OCI-LY1 (cell line): ENCODE results near the gene SMIM10L1.

Experiments
- H2AFZ ChIP-seq: fragments of 200-600 bp; sonication (generic), shearing (Covaris generic); 2 replicates; pipeline ENCODE4 v1.6.0; 2014; ENCODE audit warnings: antibody characterized with exemption, mild to moderate bottlenecking, low read length
- H3F3A ChIP-seq: fragments of 200-600 bp; sonication (generic), shearing (Covaris generic); 2 replicates; pipeline ENCODE4 v1.6.0; 2014; ENCODE audit warnings: mild to moderate bottlenecking, antibody characterized with exemption, low read length, moderate library complexity; ENCODE audit not compliant: insufficient read depth
- H3K27ac ChIP-seq: fragments of 200-600 bp; sonication (generic); 2 replicates; pipeline ENCODE4 v1.5.1; 2014; ENCODE audit warnings: low read length, mixed run types, mild to moderate bottlenecking, low read depth; ENCODE audit not compliant: poor library complexity, severe bottlenecking
- H3K27me3 ChIP-seq: fragments of 200-600 bp; sonication (generic); 2 replicates; pipeline ENCODE4 v1.6.0; 2014; ENCODE audit warnings: antibody characterized with exemption, mild to moderate bottlenecking, low read length, moderate library complexity; ENCODE audit not compliant: insufficient read depth
- H3K36me3 ChIP-seq: fragments of 200-600 bp; sonication (generic); 2 replicates; pipeline ENCODE4 v1.6.1; 2014; ENCODE audit warnings: mild to moderate bottlenecking, antibody characterized with exemption, low read length, moderate library complexity, mixed read lengths; ENCODE audit not compliant: insufficient read depth
- H3K4me1 ChIP-seq: fragments of 200-600 bp; sonication (generic); 2 replicates; pipeline ENCODE4 v1.5.1; 2014; ENCODE audit warnings: mild to moderate bottlenecking, low read length, moderate library complexity; ENCODE audit not compliant: insufficient read depth, severe bottlenecking
- H3K4me2 ChIP-seq: fragments of 200-600 bp; sonication (generic), shearing (Covaris generic); 2 replicates; pipeline ENCODE4 v1.6.1; 2014; ENCODE audit warnings: low read length
- H3K4me3 ChIP-seq: fragments of 200-600 bp; sonication (generic); 2 replicates; pipeline ENCODE4 v1.5.1; 2014; ENCODE audit warnings: low read length, low read depth, mild to moderate bottlenecking, mixed read lengths; ENCODE audit not compliant: poor library complexity, severe bottlenecking
- H3K79me2 ChIP-seq: fragments of 200-600 bp; shearing (Covaris generic); 2 replicates; pipeline ENCODE4 v1.6.1; 2016; ENCODE audit warnings: mixed run types, low read length, mixed read lengths; ENCODE audit not compliant: insufficient read depth
- H3K9ac ChIP-seq: fragments of 200-600 bp; sonication (generic), shearing (Covaris generic); 2 replicates; pipeline ENCODE4 v1.6.1; 2014; ENCODE audit warnings: mild to moderate bottlenecking, low read length, mixed read lengths
- H3K9me2 ChIP-seq: fragments of 200-600 bp; sonication (generic), shearing (Covaris generic); 2 replicates; pipeline ENCODE4 v1.6.1; 2014; ENCODE audit warnings: low read depth, mild to moderate bottlenecking, low read length, mixed read lengths
- H3K9me3 ChIP-seq: fragments of 200-600 bp; shearing (Covaris generic); 2 replicates; pipeline ENCODE4 v1.6.1; 2014; ENCODE audit warnings: low read length, mixed read lengths
- H4K20me1 ChIP-seq: fragments of 200-600 bp; sonication (generic), shearing (Covaris generic); 2 replicates; pipeline ENCODE4 v1.6.0; 2016; ENCODE audit warnings: mild to moderate bottlenecking, low read length; ENCODE audit not compliant: insufficient read depth
- EZH2 ChIP-seq: fragments of 200-600 bp; sonication (generic), shearing (Covaris generic); IDR thresholded peaks from 2 replicates; pipeline ENCODE4 v1.8.0; 2017; ENCODE audit warnings: borderline replicate concordance, mixed run types, mild to moderate bottlenecking, antibody characterized with exemption, low read length, moderate library complexity, mixed read lengths
- TF ChIP-seq, protein P1 (sequence below): fragments of 200-600 bp; sonication (generic), shearing (Covaris generic); IDR thresholded peaks from 2 replicates; pipeline ENCODE4 v1.5.1; 2017; ENCODE audit warnings: mild to moderate bottlenecking, antibody characterized with exemption, low read length, moderate library complexity, mixed read lengths

Gene SMIM10L1

DNA sequence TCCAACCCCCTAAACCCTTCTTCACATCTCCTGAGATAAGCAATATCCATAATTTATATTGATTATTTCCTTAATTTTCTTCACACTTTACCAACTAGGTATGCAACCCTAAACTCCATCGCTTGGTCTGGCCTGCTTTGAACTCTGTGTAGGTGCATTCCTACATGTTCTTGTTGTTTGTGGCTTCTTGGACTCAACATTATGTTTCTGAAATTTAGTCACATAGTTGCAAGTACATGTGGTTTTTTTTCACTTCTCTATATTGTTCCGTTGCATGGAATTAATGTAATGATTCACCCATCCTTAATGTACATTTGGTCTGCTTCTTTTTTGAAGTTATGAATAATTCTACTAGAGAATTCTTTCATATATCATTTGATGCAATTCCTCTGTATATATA, 34.9 kb upstream of the SMIM10L1 start:
- H3K9ac ChIP-seq, result no peak overlapping the region
- H3F3A ChIP-seq, result no peaks in the 10 kb centered on the region
- H3K27ac ChIP-seq, result no peak overlapping the region
- H4K20me1 ChIP-seq, result no peaks in the 10 kb centered on the region
- no peak overlapping the region for H3K4me2 ChIP-seq
- no peaks in the 10 kb centered on the region; the same call in 1 of the 2 replicates for H3K9me3 ChIP-seq
- no peak overlapping the region for H2AFZ ChIP-seq
- H3K79me2 ChIP-seq, result peaks cover 14% of the 10 kb centered on the region
- H3K9me2 ChIP-seq, result no peaks in the 10 kb centered on the region
- H3K36me3 ChIP-seq, result peaks cover 5% of the 10 kb centered on the region; the same call in 1 of the 2 replicates
- no peak overlapping the region for H3K4me3 ChIP-seq
- TF ChIP-seq, protein P1, sequence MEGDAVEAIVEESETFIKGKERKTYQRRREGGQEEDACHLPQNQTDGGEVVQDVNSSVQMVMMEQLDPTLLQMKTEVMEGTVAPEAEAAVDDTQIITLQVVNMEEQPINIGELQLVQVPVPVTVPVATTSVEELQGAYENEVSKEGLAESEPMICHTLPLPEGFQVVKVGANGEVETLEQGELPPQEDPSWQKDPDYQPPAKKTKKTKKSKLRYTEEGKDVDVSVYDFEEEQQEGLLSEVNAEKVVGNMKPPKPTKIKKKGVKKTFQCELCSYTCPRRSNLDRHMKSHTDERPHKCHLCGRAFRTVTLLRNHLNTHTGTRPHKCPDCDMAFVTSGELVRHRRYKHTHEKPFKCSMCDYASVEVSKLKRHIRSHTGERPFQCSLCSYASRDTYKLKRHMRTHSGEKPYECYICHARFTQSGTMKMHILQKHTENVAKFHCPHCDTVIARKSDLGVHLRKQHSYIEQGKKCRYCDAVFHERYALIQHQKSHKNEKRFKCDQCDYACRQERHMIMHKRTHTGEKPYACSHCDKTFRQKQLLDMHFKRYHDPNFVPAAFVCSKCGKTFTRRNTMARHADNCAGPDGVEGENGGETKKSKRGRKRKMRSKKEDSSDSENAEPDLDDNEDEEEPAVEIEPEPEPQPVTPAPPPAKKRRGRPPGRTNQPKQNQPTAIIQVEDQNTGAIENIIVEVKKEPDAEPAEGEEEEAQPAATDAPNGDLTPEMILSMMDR, result no peak
- no peak for TF ChIP-seq EZH2
- no peaks in the 10 kb centered on the region for H3K27me3 ChIP-seq
- no peaks in the 10 kb centered on the region for H3K4me1 ChIP-seq

DNA sequence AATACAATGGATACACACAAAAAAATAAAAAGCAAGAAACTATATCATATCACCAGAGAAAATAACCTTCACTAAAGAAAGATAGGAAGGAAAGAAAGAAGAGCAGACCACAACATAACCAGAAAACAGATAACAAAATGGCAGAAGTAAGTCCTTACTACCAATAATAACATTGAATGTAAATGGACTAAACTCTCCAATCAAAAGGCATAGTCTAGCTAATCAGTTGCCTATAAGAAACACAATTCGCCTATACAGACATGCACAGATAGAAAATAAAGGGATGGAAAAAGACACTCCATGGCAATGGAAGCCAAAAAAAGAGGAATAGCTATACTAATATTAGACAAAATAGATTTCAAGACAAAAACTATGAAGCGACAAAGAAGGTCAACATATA, 27.6 kb upstream of the SMIM10L1 start:
- H3K36me3 ChIP-seq, result peaks cover 5% of the 10 kb centered on the region; the same call in 1 of the 2 replicates
- no peak overlapping the region for H3K27ac ChIP-seq
- H3K4me1 ChIP-seq, result no peaks in the 10 kb centered on the region
- no peak overlapping the region for H3K4me3 ChIP-seq
- no peak overlapping the region for H2AFZ ChIP-seq
- H3F3A ChIP-seq, result no peaks in the 10 kb centered on the region
- no peaks in the 10 kb centered on the region for H3K27me3 ChIP-seq
- no peak for TF ChIP-seq EZH2
- TF ChIP-seq, protein P1, result no peak
- peaks cover 5% of the 10 kb centered on the region; the same call in 1 of the 2 replicates for H3K9me3 ChIP-seq
- no peaks in the 10 kb centered on the region for H3K9me2 ChIP-seq
- H4K20me1 ChIP-seq, result no peaks in the 10 kb centered on the region
- H3K9ac ChIP-seq, result no peak overlapping the region
- H3K4me2 ChIP-seq, result no peak overlapping the region
- peaks cover 21% of the 10 kb centered on the region for H3K79me2 ChIP-seq

DNA sequence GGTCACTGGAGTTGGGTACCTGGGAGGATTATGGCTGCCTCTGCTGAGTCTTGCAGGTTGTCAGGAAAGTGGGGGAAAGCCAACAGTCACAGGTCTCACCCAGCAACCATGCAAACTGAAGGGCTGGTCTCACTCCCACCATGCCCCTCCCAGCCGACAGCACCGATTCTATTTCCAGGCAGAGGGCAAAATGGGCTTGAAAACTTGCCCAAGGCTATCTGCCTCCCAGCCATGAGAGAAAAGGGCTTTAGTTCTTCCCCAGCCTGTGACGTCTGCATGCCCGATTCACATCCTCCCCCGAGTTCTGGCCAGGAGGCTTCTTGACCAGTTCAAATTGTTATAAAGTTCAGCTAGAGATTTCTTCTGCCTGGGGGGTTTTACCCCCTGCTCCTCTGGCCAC, 26.7 kb upstream of the SMIM10L1 start:
- Histone ChIP-seq H3K9me2 (no peaks in the 10 kb centered on the region), H3K79me2 (peaks cover 21% of the 10 kb centered on the region), H4K20me1 (no peaks in the 10 kb centered on the region)

More for the DNA sequence above, 26.7 kb upstream of the SMIM10L1 start:
- H3K9me3 ChIP-seq, result peaks cover 5% of the 10 kb centered on the region; the same call in 1 of the 2 replicates
- TF ChIP-seq EZH2, result no peak
- TF ChIP-seq, protein P1, result no peak
- H3K4me2 ChIP-seq, result no peak overlapping the region
- no peak overlapping the region for H3K27ac ChIP-seq
- no peak overlapping the region for H3K9ac ChIP-seq
- no peak overlapping the region for H3K4me3 ChIP-seq
- H3F3A ChIP-seq, result no peaks in the 10 kb centered on the region
- H3K4me1 ChIP-seq, result no peaks in the 10 kb centered on the region
- H2AFZ ChIP-seq, result no peak overlapping the region
- peaks cover 3% of the 10 kb centered on the region; the same call in 1 of the 2 replicates for H3K36me3 ChIP-seq
- no peaks in the 10 kb centered on the region for H3K27me3 ChIP-seq
